ENCODE results near the gene CYP11A1.

GRCh38 chr15:74322558-74323180, 44.8 kb downstream of the CYP11A1 start:
- TF ChIP-seq CTCF (IDR thresholded peaks at IDR 0.05): peak; percentile 47 to 86 (median 74)
- TF ChIP-seq POLR2A (IDR thresholded peaks at IDR 0.05): no peak

All from esophagus squamous epithelium (tissue), 4 donors.